K562 (cell line): ENCODE measurements around the gene COCH. TPM values are rescaled to one million over a fixed set of nuclear protein-coding genes. Genes with fewer than 3 reads are reported as not detected.

ENCODE experiments used
- ETV5 ChIP-seq: sonication (generic); formaldehyde crosslinking; IDR thresholded peaks from 2 replicates; pipeline ENCODE4 v1.4.0; 2020; ENCODE audit warnings: low read depth, mild to moderate bottlenecking, missing genetic modification reagents
- HNRNPH1 ChIP-seq: fragments of 200-400 bp; formaldehyde crosslinking; optimal IDR thresholded peaks from 2 replicates; pipeline ENCODE3; 2017; ENCODE audit warnings: low read depth, mild to moderate bottlenecking, low read length, moderate library complexity
- POLR2B ChIP-seq: fragments of 450-650 bp; IDR thresholded peaks from 2 replicates; pipeline ENCODE4 v1.6.1; 2018; ENCODE audit warnings: low read depth; ENCODE audit not compliant: partially characterized antibody
- TEAD1 ChIP-seq, 2 experiments: fragments of 450-650 bp in 1 of 2; sonication (generic) in 1 of 2; formaldehyde crosslinking; IDR thresholded peaks; 2 replicates each; pipeline versions ENCODE4 v1.4.0 to v1.8.0; 2020 to 2022; ENCODE audit warnings: mild to moderate bottlenecking in 2 of 2, missing genetic modification reagents in 1 of 2
- XRCC3 ChIP-seq: fragments of 450-650 bp; IDR thresholded peaks from 2 replicates; pipeline ENCODE4 v1.6.1; 2017; ENCODE audit warnings: mild to moderate bottlenecking, moderate library complexity
- ZBED1 ChIP-seq: IDR thresholded peaks from 2 replicates; pipeline ENCODE4 v1.6.1; 2014
- ZNF75A ChIP-seq: fragments of 450-650 bp; formaldehyde crosslinking; IDR thresholded peaks from 2 replicates; pipeline ENCODE4 v1.4.0; 2020; ENCODE audit warnings: mild to moderate bottlenecking
- polyA plus RNA-seq, 8 experiments: library from polyadenylated mRNA; depleted of rRNA in 4 of 8; stranded (reverse) in 5 of 8; unstranded in 3 of 8; fragments of >200 nt; fragmentation: Nextera tagmentation in 2 of 8; fragmentation: Illumina TruSeq in 1 of 8; extraction: Ambion mirVana in 2 of 8; extraction: Trizol in 1 of 8; gene quantifications; 2 replicates each; pipeline versions ENCODE4 v1.2.1 to v1.2.3, GENCODE V29; 2011 to 2014; ENCODE audit warnings: inconsistent platforms in 1 of 8, missing spikeins in 1 of 8
- total RNA-seq, 7 experiments: library from RNA; depleted of rRNA in 6 of 7; stranded (reverse); fragments of >200 nt in 6 of 7; fragmentation: Illumina TruSeq in 2 of 7; extraction: Trizol in 2 of 7; gene quantifications; 2 replicates each; pipeline versions ENCODE4 v1.2.1 to v1.2.3, GENCODE V29; 2011 to 2021; ENCODE audit warnings: low replicate concordance in 1 of 7
- TF ChIP-seq, protein P1 (sequence below): sonication (generic); formaldehyde crosslinking; IDR thresholded peaks from 2 replicates; pipeline ENCODE4 v1.9.0; 2022; ENCODE audit warnings: mild to moderate bottlenecking, missing genetic modification reagents
- TF ChIP-seq, protein P2 (sequence below): IDR thresholded peaks from 2 replicates; pipeline ENCODE4 v1.6.1; 2016; ENCODE audit warnings: missing genetic modification characterization, missing compliant biosample characterization

The COCH gene
- total and polyA plus RNA-seq, 9 of the 15 experiments (the other 6 are each of a cell fraction or from before 2014, with no cell fraction given): 27.0 to 141 (median 69.3) TPM

GRCh38 chr14:30882431-30882830, 8.1 kb downstream of the COCH start (continued):
- TF ChIP-seq ZBED1 (no peak), ZNF75A (CRISPR knock-in tag) (no peak), XRCC3 (no peak), HNRNPH1 (no peak), TEAD1 (CRISPR knock-in tag; IDR thresholded peaks at IDR 0.05) (no peak), ETV5 (no peak), POLR2B (no peak)
- TF ChIP-seq, protein P1, sequence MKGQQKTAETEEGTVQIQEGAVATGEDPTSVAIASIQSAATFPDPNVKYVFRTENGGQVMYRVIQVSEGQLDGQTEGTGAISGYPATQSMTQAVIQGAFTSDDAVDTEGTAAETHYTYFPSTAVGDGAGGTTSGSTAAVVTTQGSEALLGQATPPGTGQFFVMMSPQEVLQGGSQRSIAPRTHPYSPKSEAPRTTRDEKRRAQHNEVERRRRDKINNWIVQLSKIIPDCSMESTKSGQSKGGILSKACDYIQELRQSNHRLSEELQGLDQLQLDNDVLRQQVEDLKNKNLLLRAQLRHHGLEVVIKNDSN (CRISPR knock-in tag): no peak
- TF ChIP-seq, protein P2, sequence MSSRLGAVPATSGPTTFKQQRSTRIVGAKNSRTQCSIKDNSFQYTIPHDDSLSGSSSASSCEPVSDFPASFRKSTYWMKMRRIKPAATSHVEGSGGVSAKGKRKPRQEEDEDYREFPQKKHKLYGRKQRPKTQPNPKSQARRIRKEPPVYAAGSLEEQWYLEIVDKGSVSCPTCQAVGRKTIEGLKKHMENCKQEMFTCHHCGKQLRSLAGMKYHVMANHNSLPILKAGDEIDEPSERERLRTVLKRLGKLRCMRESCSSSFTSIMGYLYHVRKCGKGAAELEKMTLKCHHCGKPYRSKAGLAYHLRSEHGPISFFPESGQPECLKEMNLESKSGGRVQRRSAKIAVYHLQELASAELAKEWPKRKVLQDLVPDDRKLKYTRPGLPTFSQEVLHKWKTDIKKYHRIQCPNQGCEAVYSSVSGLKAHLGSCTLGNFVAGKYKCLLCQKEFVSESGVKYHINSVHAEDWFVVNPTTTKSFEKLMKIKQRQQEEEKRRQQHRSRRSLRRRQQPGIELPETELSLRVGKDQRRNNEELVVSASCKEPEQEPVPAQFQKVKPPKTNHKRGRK (tag): no peak
